HL-60/S4 treated with phorbol 12-myristate 13-acetate at 8.2 ng/mL for 4 days and 3 days (cell line): ENCODE results near the gene TBX4.
"Not testable (repeated sequence)": the region's sequence is repeated elsewhere in the genome, so short reads cannot be mapped to it uniquely, and the experiment has no call there.

ENCODE experiments used
- in situ Hi-C: fragments of 300-500 bp; cut with MboI; formaldehyde crosslinking; loops from 2 replicates; pipeline ENCODE4 v1.15.0; 2022; ENCODE audit warnings: low sequenced_read_pairs

Gene TBX4

GRCh38 chr17:61519754-61520440, 67.7 kb downstream of the TBX4 start:
- in situ Hi-C loops, result no loop called here

- in situ Hi-C loops, result no loop called here
Measured at GRCh38 chr17:61520897-61521296, 68.7 kb downstream of the TBX4 start.

- in situ Hi-C loops, result no loop called here
Measured at GRCh38 chr17:61522088-61522487, 69.9 kb downstream of the TBX4 start.

- in situ Hi-C loops, result no loop called here
Measured at GRCh38 chr17:61524319-61524718, 72.1 kb downstream of the TBX4 start.

- in situ Hi-C loops, result not testable (repeated sequence)
Measured at GRCh38 chr17:61527441-61527840, 75.2 kb downstream of the TBX4 start.

DNA sequence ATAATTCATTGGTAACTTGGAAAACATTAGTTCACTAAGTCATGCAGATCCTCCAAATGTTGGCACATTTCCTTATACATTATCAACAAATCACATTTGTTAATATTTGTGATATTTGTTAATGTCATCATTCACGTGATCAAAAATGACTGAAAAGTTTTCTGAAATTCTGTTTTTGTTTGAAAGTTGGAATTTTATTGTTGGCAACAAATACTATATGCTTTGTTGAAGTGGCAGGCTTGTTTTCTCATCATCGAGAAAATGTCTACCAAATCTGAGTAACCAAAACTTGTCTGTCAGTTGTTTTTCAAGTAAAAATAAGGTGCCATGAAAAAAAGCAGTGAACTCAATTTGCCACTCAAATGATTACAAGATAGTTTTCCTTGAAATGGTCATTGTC, 75.9 kb downstream of the TBX4 start:
- in situ Hi-C loops, result no loop called here

DNA sequence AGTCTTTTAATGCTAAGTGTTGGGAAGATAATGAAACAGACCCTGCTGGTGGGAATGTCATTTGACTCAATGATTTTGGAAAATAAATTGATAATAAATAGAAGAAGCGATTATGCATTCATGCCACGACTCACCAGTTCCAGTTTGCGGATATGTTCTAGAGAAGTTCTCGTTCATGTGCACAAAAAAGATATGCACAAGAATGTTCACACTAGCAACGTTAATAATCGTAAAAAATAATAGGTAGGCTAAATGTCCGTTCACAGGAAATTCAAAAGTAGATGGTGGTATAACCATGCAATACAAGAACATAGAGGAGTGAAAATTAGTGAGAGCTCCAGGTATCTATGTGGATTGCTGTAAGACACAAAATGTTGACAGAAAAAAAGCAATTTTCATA, 79.0 kb downstream of the TBX4 start:
- in situ Hi-C loops, result no loop called here

GRCh38 chr17:61532826-61533225, 80.6 kb downstream of the TBX4 start:
- in situ Hi-C loops, result no loop called here

DNA sequence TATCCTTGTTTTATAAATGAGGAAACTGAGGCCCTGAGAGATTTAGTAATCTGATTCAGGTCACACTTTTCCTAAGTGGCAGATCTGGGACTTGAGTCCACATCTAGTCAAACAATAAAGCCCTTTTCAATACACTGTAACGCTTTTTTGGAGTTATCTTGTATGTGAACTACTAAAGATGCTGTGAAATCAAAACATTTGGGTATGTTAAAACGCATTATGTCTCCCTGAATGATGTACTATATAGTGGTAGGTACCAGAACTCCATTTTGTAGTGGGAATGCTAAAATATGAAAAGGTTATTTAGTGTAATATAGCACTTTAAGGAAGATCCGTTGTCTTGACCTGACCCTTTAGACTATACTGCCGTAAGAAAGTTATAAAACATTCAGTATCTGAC, 81.6 kb downstream of the TBX4 start:
- in situ Hi-C loops, result no loop called here

GRCh38 chr17:61534414-61534813, 82.2 kb downstream of the TBX4 start:
- in situ Hi-C loops, result no loop called here
